ENCODE measurements around the gene PTPRE. TPM values are rescaled to one million over a fixed set of nuclear protein-coding genes. Genes with fewer than 3 reads are reported as not detected.

The PTPRE gene
- total RNA-seq, 1 experiment from 2014 or later: 12.3 TPM

DNA sequence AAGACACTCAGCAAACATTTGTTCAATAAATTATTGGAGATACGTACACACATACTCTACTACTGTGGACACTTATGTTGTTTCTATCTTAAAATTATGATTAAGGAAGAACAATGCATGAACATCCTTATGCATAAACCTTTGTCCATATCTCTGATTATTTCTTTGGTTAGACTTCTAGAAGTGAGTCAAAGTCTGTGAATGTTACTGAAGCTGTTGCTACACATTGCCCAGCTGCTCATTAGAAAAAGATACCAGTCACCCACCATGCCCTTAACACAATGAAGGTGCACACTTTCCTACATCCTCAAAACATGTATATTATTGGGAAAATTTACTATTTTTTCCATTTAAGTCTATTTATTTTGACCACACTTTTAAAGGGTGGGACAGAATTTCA lies 12.8 kb upstream of the PTPRE start:
- no peaks in the 10 kb centered on the region for H3K79me2 ChIP-seq (ENCODE audit: insufficient read depth, low read length)
- ATAC-seq (no peak), DNase-seq (ENCODE audit: low read depth, low spot score) (no peak)
- CTCF ChIA-PET: interaction anchor here (1.2 kb wide), 1 partner anchor 13 kb away, joined by 3 read pairs; the partner anchor contains the start of gene PTPRE
- no peaks in the 10 kb centered on the region for H3K9me2 ChIP-seq (ENCODE audit: insufficient read depth)
- H3K4me3 ChIP-seq (replicated peaks in 1 of 2; ENCODE audit: low read depth in 1 of 2, low read length in 2 of 2): no peak overlapping the region
- no peak overlapping the region for H3K4me2 ChIP-seq (ENCODE audit: low read length)
- no peaks in the 10 kb centered on the region for H3K36me3 ChIP-seq (ENCODE audit: control insufficient read depth in 1 of 2, insufficient read depth in 2 of 2, low read length in 2 of 2)
- no peaks in the 10 kb centered on the region for H3K27me3 ChIP-seq (ENCODE audit: insufficient read depth, low read length)
- intact Hi-C loops (cut with micrococcal nuclease): no loop called here
- POLR2A ChIA-PET: no interaction called here
- TF ChIP-seq ZFX (IDR thresholded peaks at IDR 0.05) (no peak), SP1 (IDR thresholded peaks at IDR 0.05; ENCODE audit: low read depth) (no peak), SRF (IDR thresholded peaks at IDR 0.05; ENCODE audit: low read depth) (no peak), RAD21 (IDR thresholded peaks at IDR 0.05; ENCODE audit: low read depth) (no peak), CEBPB (IDR thresholded peaks at IDR 0.05; ENCODE audit: low read depth) (no peak), CBX3 (IDR thresholded peaks at IDR 0.05; ENCODE audit: low read depth) (no peak), TCF7L2 (IDR thresholded peaks at IDR 0.05; ENCODE audit: borderline replicate concordance, extremely low read depth, insufficient read depth, insufficient read length) (no peak), FOSL1 (IDR thresholded peaks at IDR 0.05; ENCODE audit: low read depth) (no peak), ELF1 (IDR thresholded peaks at IDR 0.05; ENCODE audit: borderline replicate concordance, low read depth) (no peak), EGR1 (IDR thresholded peaks at IDR 0.05; ENCODE audit: low read depth) (no peak), JUND (IDR thresholded peaks at IDR 0.05) (no peak), POLR2AphosphoS5 (IDR thresholded peaks at IDR 0.05; ENCODE audit: low read depth, low read length) (no peak), SIN3A (IDR thresholded peaks at IDR 0.05; ENCODE audit: low read depth) (no peak), YY1 (IDR thresholded peaks at IDR 0.05; ENCODE audit: extremely low read depth, insufficient replicate concordance, low read depth, low read length) (no peak), EZH2phosphoT487 (IDR thresholded peaks at IDR 0.05; ENCODE audit: borderline replicate concordance) (no peak), POLR2A (IDR thresholded peaks at IDR 0.05; ENCODE audit: borderline replicate concordance, extremely low read depth, insufficient read depth, insufficient read length) (no peak)
- TF ChIP-seq, protein P1, sequence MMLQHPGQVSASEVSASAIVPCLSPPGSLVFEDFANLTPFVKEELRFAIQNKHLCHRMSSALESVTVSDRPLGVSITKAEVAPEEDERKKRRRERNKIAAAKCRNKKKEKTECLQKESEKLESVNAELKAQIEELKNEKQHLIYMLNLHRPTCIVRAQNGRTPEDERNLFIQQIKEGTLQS (IDR thresholded peaks at IDR 0.05): no peak
- TF ChIP-seq, protein P2, sequence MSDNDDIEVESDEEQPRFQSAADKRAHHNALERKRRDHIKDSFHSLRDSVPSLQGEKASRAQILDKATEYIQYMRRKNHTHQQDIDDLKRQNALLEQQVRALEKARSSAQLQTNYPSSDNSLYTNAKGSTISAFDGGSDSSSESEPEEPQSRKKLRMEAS (IDR thresholded peaks at IDR 0.05): no peak
- TF ChIP-seq, protein P3, sequence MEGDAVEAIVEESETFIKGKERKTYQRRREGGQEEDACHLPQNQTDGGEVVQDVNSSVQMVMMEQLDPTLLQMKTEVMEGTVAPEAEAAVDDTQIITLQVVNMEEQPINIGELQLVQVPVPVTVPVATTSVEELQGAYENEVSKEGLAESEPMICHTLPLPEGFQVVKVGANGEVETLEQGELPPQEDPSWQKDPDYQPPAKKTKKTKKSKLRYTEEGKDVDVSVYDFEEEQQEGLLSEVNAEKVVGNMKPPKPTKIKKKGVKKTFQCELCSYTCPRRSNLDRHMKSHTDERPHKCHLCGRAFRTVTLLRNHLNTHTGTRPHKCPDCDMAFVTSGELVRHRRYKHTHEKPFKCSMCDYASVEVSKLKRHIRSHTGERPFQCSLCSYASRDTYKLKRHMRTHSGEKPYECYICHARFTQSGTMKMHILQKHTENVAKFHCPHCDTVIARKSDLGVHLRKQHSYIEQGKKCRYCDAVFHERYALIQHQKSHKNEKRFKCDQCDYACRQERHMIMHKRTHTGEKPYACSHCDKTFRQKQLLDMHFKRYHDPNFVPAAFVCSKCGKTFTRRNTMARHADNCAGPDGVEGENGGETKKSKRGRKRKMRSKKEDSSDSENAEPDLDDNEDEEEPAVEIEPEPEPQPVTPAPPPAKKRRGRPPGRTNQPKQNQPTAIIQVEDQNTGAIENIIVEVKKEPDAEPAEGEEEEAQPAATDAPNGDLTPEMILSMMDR (IDR thresholded peaks at IDR 0.05 in 2 of 3, conservative IDR thresholded peaks at IDR 0.05 in 1 of 3; ENCODE audit: borderline replicate concordance in 1 of 3, insufficient read depth in 1 of 3, low read depth in 2 of 3, low read length in 2 of 3): no peak
- TF ChIP-seq, protein P4, sequence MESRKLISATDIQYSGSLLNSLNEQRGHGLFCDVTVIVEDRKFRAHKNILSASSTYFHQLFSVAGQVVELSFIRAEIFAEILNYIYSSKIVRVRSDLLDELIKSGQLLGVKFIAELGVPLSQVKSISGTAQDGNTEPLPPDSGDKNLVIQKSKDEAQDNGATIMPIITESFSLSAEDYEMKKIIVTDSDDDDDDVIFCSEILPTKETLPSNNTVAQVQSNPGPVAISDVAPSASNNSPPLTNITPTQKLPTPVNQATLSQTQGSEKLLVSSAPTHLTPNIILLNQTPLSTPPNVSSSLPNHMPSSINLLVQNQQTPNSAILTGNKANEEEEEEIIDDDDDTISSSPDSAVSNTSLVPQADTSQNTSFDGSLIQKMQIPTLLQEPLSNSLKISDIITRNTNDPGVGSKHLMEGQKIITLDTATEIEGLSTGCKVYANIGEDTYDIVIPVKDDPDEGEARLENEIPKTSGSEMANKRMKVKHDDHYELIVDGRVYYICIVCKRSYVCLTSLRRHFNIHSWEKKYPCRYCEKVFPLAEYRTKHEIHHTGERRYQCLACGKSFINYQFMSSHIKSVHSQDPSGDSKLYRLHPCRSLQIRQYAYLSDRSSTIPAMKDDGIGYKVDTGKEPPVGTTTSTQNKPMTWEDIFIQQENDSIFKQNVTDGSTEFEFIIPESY (IDR thresholded peaks at IDR 0.05; ENCODE audit: extremely low read depth, insufficient replicate concordance, low read length): no peak
- H2AFZ ChIP-seq (ENCODE audit: low read depth, low read length, poor library complexity, severe bottlenecking): no peak overlapping the region
- RAD21 ChIA-PET (ENCODE audit: low non-redundant PET in 1 of 2, low total read pairs in 2 of 2, uncharacterized antibody in 2 of 2, unreplicated experiment in 2 of 2): no interaction called here
- BruUV-seq (replicated peaks): no TSS peak
- no peak overlapping the region for H3K27ac ChIP-seq (ENCODE audit: low read depth, low read length)
- no peak overlapping the region for H3K9ac ChIP-seq (ENCODE audit: low read length)
- no peaks in the 10 kb centered on the region for H3K4me1 ChIP-seq (ENCODE audit: control insufficient read depth in 1 of 2, insufficient read depth in 2 of 2, low read length in 2 of 2)
- no peaks in the 10 kb centered on the region for H4K20me1 ChIP-seq (ENCODE audit: insufficient read depth)
- no peaks in the 10 kb centered on the region for H3K9me3 ChIP-seq (ENCODE audit: control insufficient read depth in 1 of 2, insufficient read depth in 1 of 2, low read depth in 1 of 2, low read length in 2 of 2)

All from HCT116 (cell line).